ENCODE data around the gene RPL7A.
A peak's percentile ranks its signal among the peaks of the same experiment; 100 is the strongest.

Gene RPL7A

GRCh38 chr9:133335924-133336811 is 11.8 kb upstream of the RPL7A start, which contains the start of gene SURF6:
Gene SURF6, minus strand, starts transcription at chr9:133336188. Its CDS starts 56 bp downstream, at chr9:133336132.
- TF ChIP-seq ZNF274 (IDR thresholded peaks at IDR 0.05; ENCODE audit: low read depth, low read length), result no peak
- H3K4me3 ChIP-seq (ENCODE audit: low read length), result peak within 1 kb of the TSS; percentile 86

- TF ChIP-seq ZNF274 (IDR thresholded peaks at IDR 0.05; ENCODE audit: low read depth, low read length), result no peak
- no peak overlapping the region for H3K4me3 ChIP-seq (ENCODE audit: low read length)
Measured at GRCh38 chr9:133339641-133340040, 8.4 kb upstream of the RPL7A start.

- TF ChIP-seq ZNF274 (IDR thresholded peaks at IDR 0.05; ENCODE audit: low read depth, low read length), result no peak
- no peak overlapping the region for H3K4me3 ChIP-seq (ENCODE audit: low read length)
Measured at GRCh38 chr9:133340256-133340655, 7.8 kb upstream of the RPL7A start.

GRCh38 chr9:133340916-133341315 is 7.1 kb upstream of the RPL7A start:
- TF ChIP-seq ZNF274 (IDR thresholded peaks at IDR 0.05; ENCODE audit: low read depth, low read length), result no peak
- H3K4me3 ChIP-seq (ENCODE audit: low read length), result no peak overlapping the region

- no peak for TF ChIP-seq ZNF274 (IDR thresholded peaks at IDR 0.05; ENCODE audit: low read depth, low read length)
Measured at GRCh38 chr9:133341369-133342068, 6.5 kb upstream of the RPL7A start.

GRCh38 chr9:133342069-133342406 is 6.0 kb upstream of the RPL7A start:
- no peak for TF ChIP-seq ZNF274 (IDR thresholded peaks at IDR 0.05; ENCODE audit: low read depth, low read length)
- H3K4me3 ChIP-seq (ENCODE audit: low read length), result no peak overlapping the region

More at GRCh38 chr9:133341369-133342068, 6.5 kb upstream of the RPL7A start:
- H3K4me3 ChIP-seq (ENCODE audit: low read length), result no peak overlapping the region

GRCh38 chr9:133342570-133342969 is 5.4 kb upstream of the RPL7A start:
- no peak for TF ChIP-seq ZNF274 (IDR thresholded peaks at IDR 0.05; ENCODE audit: low read depth, low read length)
- H3K4me3 ChIP-seq (ENCODE audit: low read length), result no peak overlapping the region

- no peak for TF ChIP-seq ZNF274 (IDR thresholded peaks at IDR 0.05; ENCODE audit: low read depth, low read length)
- no peak overlapping the region for H3K4me3 ChIP-seq (ENCODE audit: low read length)
Measured at GRCh38 chr9:133344071-133344470, 3.9 kb upstream of the RPL7A start.

- no peak overlapping the region for H3K4me3 ChIP-seq (ENCODE audit: low read length)
- TF ChIP-seq ZNF274 (IDR thresholded peaks at IDR 0.05; ENCODE audit: low read depth, low read length), result no peak
Measured at GRCh38 chr9:133344979-133345378, 3.0 kb upstream of the RPL7A start.

- no peak for TF ChIP-seq ZNF274 (IDR thresholded peaks at IDR 0.05; ENCODE audit: low read depth, low read length)
- no peak overlapping the region for H3K4me3 ChIP-seq (ENCODE audit: low read length)
Measured at GRCh38 chr9:133345596-133345995, 2.4 kb upstream of the RPL7A start.

GRCh38 chr9:133346021-133346785 is 1.8 kb upstream of the RPL7A start:
- H3K4me3 ChIP-seq (ENCODE audit: low read length), result peak overlapping the region; percentile 90; the same call in 1 of the 2 replicates
- TF ChIP-seq ZNF274 (IDR thresholded peaks at IDR 0.05; ENCODE audit: low read depth, low read length), result no peak

GRCh38 chr9:133347515-133347984 is 468 bp upstream of the RPL7A start:
- peak overlapping the region; percentile 90 for H3K4me3 ChIP-seq (ENCODE audit: low read length)
- TF ChIP-seq ZNF274 (IDR thresholded peaks at IDR 0.05; ENCODE audit: low read depth, low read length), result no peak

GRCh38 chr9:133348718-133349573 is 928 bp downstream of the RPL7A start:
- H3K4me3 ChIP-seq (ENCODE audit: low read length), result peak overlapping the region; percentile 90
- no peak for TF ChIP-seq ZNF274 (IDR thresholded peaks at IDR 0.05; ENCODE audit: low read depth, low read length)

Data from GM08714 (cell line).